GM12891 (cell line): Measurements from ENCODE around the gene SIPA1L3.

Experiments used
- POLR2AphosphoS5 ChIP-seq: IDR thresholded peaks from 2 replicates; pipeline ENCODE4 v1.6.1; 2011; ENCODE audit warnings: low read depth, low read length, control low read depth
- TAF1 ChIP-seq: IDR thresholded peaks from 2 replicates; pipeline ENCODE4 v1.6.1; 2011; ENCODE audit warnings: low read depth, low read length, control low read depth

DNA sequence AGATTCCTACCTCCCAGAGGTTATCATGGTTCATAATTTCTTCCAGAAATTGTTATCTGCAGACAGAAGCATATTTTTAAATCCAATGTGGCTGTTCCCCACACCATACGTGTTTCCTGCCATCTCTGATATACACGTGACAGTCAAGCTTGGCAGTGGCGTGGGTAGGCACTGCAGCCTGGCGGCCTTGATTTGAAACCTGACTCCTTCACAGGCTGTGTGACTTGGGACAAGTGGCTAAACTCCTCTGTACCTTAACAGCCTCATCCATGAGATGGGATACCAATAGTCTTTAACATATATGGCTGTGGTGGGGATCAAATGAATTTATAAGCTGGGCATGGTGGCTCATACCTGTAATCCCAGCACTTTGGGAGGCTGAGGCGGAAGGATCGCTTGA lies 283.8 kb downstream of the SIPA1L3 start:
- TF ChIP-seq POLR2AphosphoS5: no peak
- no peak for TF ChIP-seq TAF1
